Central memory CD8-positive, alpha-beta T cell (primary cell): ENCODE results near the gene CPD.
A peak's percentile ranks its signal among the peaks of the same experiment; 100 is the strongest.
"Not testable (repeated sequence)": the region's sequence is repeated elsewhere in the genome, so short reads cannot be mapped to it uniquely, and the experiment has no call there.

Experiments
- ATAC-seq: fragments of 150-1000 bp; cut with Tn5 transposase; replicated peaks from 2 replicates; pipeline ENCODE4 v1.10.0; 2022; ENCODE audit warnings: mild to moderate bottlenecking, moderate FRiP score, moderate number of reproducible peaks; ENCODE audit not compliant: poor library complexity, severe bottlenecking; ENCODE audit errors: extremely low read depth
- DNase-seq, 2 donors: peaks; one replicate each; pipeline ENCODE4 v3.0.0; 2021; ENCODE audit warnings: low spot score in 2 of 2
- H3K27ac Mint-ChIP-seq: one replicate; pipeline ENCODE4 v1.8.0; 2022; ENCODE audit warnings: low read depth, mild to moderate bottlenecking, moderate library complexity, mixed read lengths
- H3K27me3 Mint-ChIP-seq: one replicate; pipeline ENCODE4 v1.8.0; 2022; ENCODE audit warnings: mixed read lengths
- H3K36me3 Mint-ChIP-seq: one replicate; pipeline ENCODE4 v1.8.0; 2022; ENCODE audit warnings: mild to moderate bottlenecking, moderate library complexity, mixed read lengths; ENCODE audit not compliant: insufficient read depth
- H3K4me1 Mint-ChIP-seq: one replicate; pipeline ENCODE4 v1.8.0; 2022; ENCODE audit warnings: mixed read lengths
- H3K4me3 Mint-ChIP-seq: one replicate; pipeline ENCODE4 v1.8.0; 2022; ENCODE audit warnings: mild to moderate bottlenecking, moderate library complexity, mixed read lengths
- H3K9me3 Mint-ChIP-seq: one replicate; pipeline ENCODE4 v1.8.0; 2022; ENCODE audit warnings: mixed read lengths

The CPD gene

DNA sequence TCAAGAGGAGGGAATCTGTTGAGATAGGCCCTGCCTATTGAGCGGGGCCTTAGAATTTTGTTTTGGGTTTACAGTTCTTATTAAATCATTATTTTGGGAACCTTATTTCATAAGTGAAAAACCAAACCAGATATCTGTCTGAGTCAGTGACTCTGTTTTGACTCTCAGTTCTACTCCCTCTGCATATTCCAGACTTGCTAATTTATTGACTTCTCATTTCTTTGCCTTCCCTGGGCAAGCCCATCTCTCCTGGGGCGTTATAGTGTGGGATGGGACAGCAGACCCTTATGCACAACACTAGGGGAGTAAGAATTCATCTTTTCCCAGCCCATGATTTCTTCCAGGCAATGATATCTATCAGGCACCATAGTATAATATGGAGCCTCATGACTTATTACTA is 45.7 kb downstream of the CPD start:
- Mint-ChIP-seq H3K4me1 (no peaks in the 10 kb centered on the region), H3K9me3 (no peaks in the 10 kb centered on the region), H3K36me3 (peaks cover 34% of the 10 kb centered on the region), H3K4me3 (no peak overlapping the region), H3K27me3 (no peaks in the 10 kb centered on the region), H3K27ac (no peak overlapping the region)
- no peak for ATAC-seq
- DNase-seq = no peak

GRCh38 chr17:30426292-30426691 is 47.6 kb downstream of the CPD start:
- Mint-ChIP-seq H3K4me3 (no peak overlapping the region), H3K27me3 (no peaks in the 10 kb centered on the region), H3K4me1 (no peaks in the 10 kb centered on the region), H3K9me3 (no peaks in the 10 kb centered on the region), H3K27ac (no peak overlapping the region), H3K36me3 (peaks cover 36% of the 10 kb centered on the region)
- ATAC-seq (no peak), DNase-seq (no peak)

GRCh38 chr17:30427611-30428010 is 48.9 kb downstream of the CPD start:
- no peak for ATAC-seq
- Mint-ChIP-seq H3K4me1 (no peaks in the 10 kb centered on the region), H3K36me3 (peaks cover 33% of the 10 kb centered on the region), H3K27ac (peak overlapping the region; percentile 44), H3K4me3 (no peak overlapping the region), H3K9me3 (no peaks in the 10 kb centered on the region), H3K27me3 (no peaks in the 10 kb centered on the region)
- no peak for DNase-seq

- no peaks in the 10 kb centered on the region for H3K27me3 Mint-ChIP-seq
- no peaks in the 10 kb centered on the region for H3K9me3 Mint-ChIP-seq
- H3K27ac Mint-ChIP-seq = no peak overlapping the region
- H3K36me3 Mint-ChIP-seq = peaks cover 36% of the 10 kb centered on the region
- no peak overlapping the region for H3K4me3 Mint-ChIP-seq
- DNase-seq (no peak), ATAC-seq (no peak)
- H3K4me1 Mint-ChIP-seq = no peaks in the 10 kb centered on the region
Observed at GRCh38 chr17:30429155-30429554, 50.4 kb downstream of the CPD start.

DNA sequence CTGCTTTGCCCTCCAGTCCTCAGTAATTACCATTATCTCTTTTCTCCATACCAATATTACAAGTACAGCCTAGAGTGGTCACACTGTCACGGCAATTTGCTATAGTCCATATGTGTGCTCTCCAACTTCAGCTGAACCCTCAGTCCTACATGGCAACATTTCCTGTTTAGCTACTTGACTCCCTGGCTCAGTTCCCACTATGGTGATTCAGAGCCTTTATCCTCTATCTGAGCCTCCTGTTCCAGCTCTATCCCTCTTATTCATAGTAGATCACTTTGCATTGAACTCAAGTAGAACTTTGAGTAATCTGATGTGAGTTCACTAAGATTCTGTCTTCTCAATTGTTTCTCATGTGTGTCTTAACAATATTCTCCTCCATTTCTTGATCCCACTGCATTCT is 54.8 kb downstream of the CPD start:
- H3K27me3 Mint-ChIP-seq = no peaks in the 10 kb centered on the region
- ATAC-seq (no peak), DNase-seq (no peak)
- no peak overlapping the region for H3K27ac Mint-ChIP-seq
- H3K9me3 Mint-ChIP-seq = no peaks in the 10 kb centered on the region
- peaks cover 25% of the 10 kb centered on the region for H3K36me3 Mint-ChIP-seq
- no peak overlapping the region for H3K4me3 Mint-ChIP-seq
- peaks cover 12% of the 10 kb centered on the region for H3K4me1 Mint-ChIP-seq

GRCh38 chr17:30436729-30437128 is 58.0 kb downstream of the CPD start:
- no peak overlapping the region for H3K4me3 Mint-ChIP-seq

GRCh38 chr17:30443721-30444120 is 65.0 kb downstream of the CPD start:
- no peak for ATAC-seq
- Mint-ChIP-seq H3K4me1 (peaks cover 9% of the 10 kb centered on the region), H3K27me3 (no peaks in the 10 kb centered on the region), H3K9me3 (no peaks in the 10 kb centered on the region), H3K4me3 (no peak overlapping the region), H3K36me3 (peaks cover 23% of the 10 kb centered on the region), H3K27ac (no peak overlapping the region)
- DNase-seq = no peak

More at GRCh38 chr17:30436729-30437128, 58.0 kb downstream of the CPD start:
- Mint-ChIP-seq H3K9me3 (no peaks in the 10 kb centered on the region), H3K27ac (no peak overlapping the region), H3K27me3 (no peaks in the 10 kb centered on the region), H3K4me1 (peaks cover 12% of the 10 kb centered on the region), H3K36me3 (peaks cover 19% of the 10 kb centered on the region)
- no peak for DNase-seq
- ATAC-seq = no peak

- Mint-ChIP-seq H3K27ac (peak overlapping the region; percentile 56), H3K36me3 (peaks cover 38% of the 10 kb centered on the region)
- ATAC-seq, H3K27me3 Mint-ChIP-seq, DNase-seq, H3K4me1 Mint-ChIP-seq, H3K9me3 Mint-ChIP-seq, H3K4me3 Mint-ChIP-seq: not testable (repeated sequence)
Observed at GRCh38 chr17:30446640-30447039, 67.9 kb downstream of the CPD start.

- DNase-seq (no peak), ATAC-seq (no peak)
- Mint-ChIP-seq H3K4me3 (no peak overlapping the region), H3K36me3 (peaks cover 39% of the 10 kb centered on the region), H3K27me3 (no peaks in the 10 kb centered on the region), H3K9me3 (no peaks in the 10 kb centered on the region), H3K4me1 (peaks cover 9% of the 10 kb centered on the region), H3K27ac (no peak overlapping the region)
Observed at GRCh38 chr17:30449480-30449879, 70.8 kb downstream of the CPD start.

DNA sequence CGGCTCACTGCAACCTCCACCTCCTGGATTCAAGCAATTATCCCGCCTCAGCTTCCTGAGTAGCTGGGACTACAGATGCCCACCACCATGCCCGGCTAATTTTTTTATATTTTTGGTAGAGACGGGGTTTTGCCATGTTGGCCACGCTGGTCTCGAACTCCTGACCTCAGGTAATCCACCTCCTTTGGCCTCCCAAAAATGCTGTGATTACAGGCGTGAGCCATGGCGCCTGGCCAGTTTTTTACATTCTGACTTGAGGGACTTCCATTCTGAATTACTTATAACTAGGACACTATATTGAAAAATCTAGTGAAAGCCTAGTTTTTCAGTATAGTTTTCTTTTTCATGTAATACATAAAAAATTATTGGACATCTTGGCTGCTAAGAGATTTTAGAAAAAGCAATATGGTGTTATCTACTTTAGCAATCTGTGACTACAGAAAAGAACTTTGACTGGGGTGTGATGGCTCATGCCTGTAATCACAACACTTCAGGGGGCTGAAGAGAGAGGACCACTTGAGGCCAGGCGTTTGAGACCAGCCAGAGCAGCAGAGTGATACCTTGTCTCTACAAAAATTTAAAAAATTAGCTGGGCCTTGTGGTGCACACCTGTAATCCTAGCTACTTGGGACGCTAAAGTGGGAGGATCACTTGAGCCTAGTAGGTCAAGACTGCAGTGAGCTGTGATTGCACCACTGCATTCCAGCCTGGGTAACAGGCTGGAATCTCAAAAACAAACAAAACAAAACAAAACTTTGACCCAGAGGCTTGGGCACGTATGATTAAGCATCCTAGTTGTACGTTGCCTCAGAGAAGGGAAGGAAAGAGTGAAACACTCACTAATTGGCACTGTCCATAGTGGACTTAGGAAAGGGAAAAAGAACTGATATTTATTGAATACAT is 71.6 kb downstream of the CPD start:
- no peak for ATAC-seq
- Mint-ChIP-seq H3K4me3 (no peak overlapping the region), H3K9me3 (no peaks in the 10 kb centered on the region), H3K27me3 (no peaks in the 10 kb centered on the region), H3K4me1 (peaks cover 9% of the 10 kb centered on the region), H3K27ac (no peak overlapping the region), H3K36me3 (peaks cover 37% of the 10 kb centered on the region)
- no peak for DNase-seq

DNA sequence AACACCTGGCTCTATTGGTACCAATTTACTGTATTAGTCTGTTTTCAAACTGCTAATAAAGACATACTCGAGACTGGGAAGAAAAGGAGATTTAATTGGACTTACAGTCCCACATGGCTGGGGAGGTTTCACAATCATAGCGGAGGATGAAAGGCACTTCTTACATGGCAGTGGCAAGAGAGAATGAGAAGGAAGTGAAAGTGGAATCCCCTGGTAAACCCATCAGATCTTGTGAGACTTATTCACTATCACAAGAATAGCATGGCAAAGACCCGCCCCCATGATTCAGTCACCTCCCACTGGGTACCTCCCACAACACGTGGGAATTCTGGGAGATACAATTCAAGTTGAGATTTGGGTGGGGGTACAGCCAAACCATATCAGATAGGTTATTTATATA is 75.9 kb downstream of the CPD start:
- ATAC-seq (no peak), DNase-seq (no peak)
- H3K27ac Mint-ChIP-seq = no peak overlapping the region
- no peak overlapping the region for H3K4me3 Mint-ChIP-seq
- no peaks in the 10 kb centered on the region for H3K27me3 Mint-ChIP-seq
- no peaks in the 10 kb centered on the region for H3K9me3 Mint-ChIP-seq
- peaks cover 45% of the 10 kb centered on the region for H3K36me3 Mint-ChIP-seq
- no peaks in the 10 kb centered on the region for H3K4me1 Mint-ChIP-seq

DNA sequence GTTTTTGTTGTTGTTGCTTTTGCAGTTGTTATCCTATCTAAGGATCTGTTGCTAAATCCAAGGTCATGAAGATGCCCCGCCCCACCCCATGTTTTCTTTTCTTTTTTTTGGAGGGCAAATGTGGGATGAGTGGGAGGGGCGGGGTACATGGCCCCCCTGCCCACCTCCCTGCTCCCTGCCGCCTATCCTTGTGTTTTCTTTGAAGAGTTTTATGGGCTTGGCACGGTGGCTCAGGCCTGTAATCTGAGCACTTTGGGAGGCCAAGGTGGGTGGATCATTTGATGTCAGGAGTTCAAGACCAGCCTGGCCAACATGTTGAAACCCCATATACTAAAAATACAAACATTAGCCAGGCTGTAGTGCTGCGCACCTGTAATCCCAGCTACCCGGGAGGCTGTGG is 79.6 kb downstream of the CPD start:
- Mint-ChIP-seq H3K4me3 (no peak overlapping the region), H3K27ac (no peak overlapping the region), H3K27me3 (no peaks in the 10 kb centered on the region), H3K4me1 (no peaks in the 10 kb centered on the region), H3K36me3 (peaks cover 34% of the 10 kb centered on the region), H3K9me3 (no peaks in the 10 kb centered on the region)
- ATAC-seq (no peak), DNase-seq (no peak)

DNA sequence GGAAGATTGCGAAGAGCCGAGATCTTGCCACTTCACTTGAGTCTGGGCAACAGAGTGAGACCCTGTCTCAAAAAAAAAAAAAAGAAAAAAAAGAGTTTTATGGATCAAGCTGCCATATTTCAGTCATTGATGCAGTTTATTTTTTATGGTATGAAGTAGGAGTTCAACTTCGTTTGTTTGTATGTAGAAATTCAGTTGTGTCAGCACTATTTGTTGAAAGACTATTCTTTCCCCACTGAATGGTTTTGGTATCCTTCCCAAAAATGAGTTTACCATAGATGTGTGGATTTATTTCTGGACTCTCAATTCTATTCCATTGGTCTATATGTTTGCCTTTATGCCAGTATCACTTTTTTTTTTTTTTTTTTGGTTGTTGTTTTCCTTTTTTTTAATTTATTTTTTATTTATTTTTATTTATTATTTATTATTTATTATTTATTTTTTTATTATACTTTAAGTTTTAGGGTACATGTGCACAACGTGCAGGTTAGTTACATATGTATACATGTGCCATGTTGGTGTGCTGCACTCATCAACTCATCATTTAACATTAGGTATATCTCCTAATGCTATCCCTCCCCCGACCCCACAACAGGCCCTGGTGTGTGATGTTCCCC is 80.2 kb downstream of the CPD start:
- H3K27me3 Mint-ChIP-seq, H3K4me3 Mint-ChIP-seq, ATAC-seq, DNase-seq, H3K4me1 Mint-ChIP-seq, H3K9me3 Mint-ChIP-seq: not testable (repeated sequence)
- Mint-ChIP-seq H3K27ac (peak overlapping the region; percentile 18), H3K36me3 (peaks cover 36% of the 10 kb centered on the region)
